CD4-positive, alpha-beta T cell treated with Interleukin-1 beta for 1 hour (primary cell): ENCODE measurements around the gene C6.
"Not testable (repeated sequence)": the region's sequence is repeated elsewhere in the genome, so short reads cannot be mapped to it uniquely, and the experiment has no call there.

ENCODE experiments used
- DNase-seq, 2 donors: peaks; one replicate each; pipeline ENCODE4 v3.0.0-alpha.2; 2020 to 2022

C6 gene

DNA sequence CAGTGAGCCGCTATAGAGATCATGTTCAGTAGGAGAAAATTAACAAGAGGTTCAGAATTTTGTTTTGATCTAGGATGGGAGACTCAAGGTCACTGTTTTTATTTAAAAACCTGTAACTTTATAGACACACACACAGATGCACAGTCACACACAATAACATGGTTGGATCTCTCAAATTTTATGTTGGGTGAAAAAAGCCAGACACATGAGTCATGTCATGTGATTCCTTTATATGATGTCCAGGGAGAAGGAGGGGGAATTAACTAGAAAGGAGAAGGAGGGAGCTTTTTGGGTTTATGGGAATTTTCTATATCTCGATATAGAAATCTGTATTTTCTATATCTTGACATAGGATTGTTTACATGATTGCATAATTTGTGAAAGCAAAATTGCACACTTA is 17.1 kb downstream of the C6 start:
- no peak for DNase-seq

DNA sequence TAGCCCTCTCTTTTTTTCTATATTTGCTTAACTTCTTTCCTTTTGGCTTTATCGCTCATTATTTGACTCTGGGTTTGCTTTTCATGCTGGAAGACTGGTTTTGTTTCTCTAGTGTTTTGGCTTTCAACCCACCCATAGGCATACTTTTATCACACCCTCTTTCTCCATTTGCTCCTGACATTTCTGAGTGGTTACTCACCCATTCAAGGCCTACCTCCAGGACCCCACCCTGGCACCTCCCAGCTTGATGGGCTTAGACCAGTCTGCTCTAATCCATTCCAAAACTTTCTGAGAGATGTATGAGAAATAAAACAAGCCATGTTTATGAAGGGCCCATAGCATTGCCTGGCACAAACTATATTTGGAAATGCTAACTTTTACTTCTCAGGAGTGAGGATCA is 18.1 kb downstream of the C6 start:
- DNase-seq = no peak

DNA sequence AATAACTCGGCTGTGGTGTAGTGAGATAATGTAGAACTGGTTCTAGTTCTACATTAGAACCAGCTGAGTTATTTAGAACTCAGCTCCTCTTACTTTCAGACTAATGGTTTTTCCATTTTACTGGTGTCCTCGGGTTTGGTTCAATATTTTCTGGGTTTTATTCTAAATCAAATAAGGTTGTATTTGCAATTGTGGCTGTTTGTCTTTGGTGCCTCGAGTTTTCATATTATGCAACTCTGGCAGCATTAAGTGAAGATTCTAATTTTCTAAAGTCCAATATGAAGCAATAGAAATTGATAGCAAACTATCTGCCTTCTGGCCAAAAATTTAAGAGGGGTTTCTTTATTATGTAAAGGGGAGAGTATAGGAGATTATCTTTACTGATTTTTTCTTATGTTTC is 19.0 kb downstream of the C6 start:
- DNase-seq = no peak

DNA sequence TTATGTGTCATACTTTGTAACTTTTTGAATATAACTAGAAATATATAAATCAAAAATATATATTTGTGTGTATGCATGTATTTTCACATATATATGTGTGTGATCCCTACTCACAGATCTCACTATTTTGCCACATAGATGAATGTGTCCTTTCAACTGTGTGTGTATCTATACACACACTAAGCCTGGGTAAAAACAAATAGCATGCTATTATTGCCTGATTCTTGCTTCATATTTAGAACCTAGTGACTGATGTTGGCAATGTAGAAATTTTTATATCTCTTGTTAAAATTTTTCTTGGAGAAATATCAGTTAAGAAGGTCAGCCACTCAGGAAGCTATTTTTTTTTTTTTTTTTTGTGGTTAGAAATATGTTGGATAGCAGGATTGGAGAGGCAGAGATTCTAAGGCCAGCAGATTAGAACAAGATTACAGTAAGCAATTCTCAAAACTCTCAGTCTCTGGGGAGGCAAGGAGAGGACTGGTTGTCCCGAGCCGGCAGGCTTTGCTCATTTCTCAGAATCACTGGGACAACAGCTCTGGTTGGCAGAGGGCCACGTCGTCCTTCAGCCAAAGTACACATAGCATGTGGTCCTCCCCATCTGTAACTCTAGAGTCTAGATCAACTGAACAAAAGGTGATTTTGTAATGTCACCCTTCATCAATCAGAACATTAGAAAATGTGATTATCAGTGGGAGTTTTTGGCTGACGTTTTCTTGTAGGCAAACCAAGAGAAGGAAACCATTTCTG is 19.7 kb downstream of the C6 start:
- no peak for DNase-seq

DNA sequence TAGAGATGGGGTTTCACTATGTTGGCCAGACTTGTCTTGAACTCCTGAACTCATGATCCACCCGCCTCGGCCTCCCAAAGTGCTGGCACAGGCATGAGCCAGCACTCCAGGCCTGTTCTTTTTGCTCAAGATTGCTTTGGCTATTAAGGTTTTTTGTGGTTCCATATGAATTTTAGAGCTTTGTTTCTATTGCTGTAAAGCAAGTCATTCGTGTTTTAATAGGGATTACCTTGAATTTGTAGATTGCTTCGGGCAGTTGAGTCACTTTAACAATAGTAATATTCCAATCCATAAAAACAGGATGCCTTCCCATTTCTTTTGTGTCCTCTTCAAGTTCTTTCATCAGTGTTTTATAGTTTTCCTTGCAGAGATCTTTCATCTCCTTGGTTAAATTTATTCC is 22.1 kb downstream of the C6 start:
- no peak for DNase-seq

DNA sequence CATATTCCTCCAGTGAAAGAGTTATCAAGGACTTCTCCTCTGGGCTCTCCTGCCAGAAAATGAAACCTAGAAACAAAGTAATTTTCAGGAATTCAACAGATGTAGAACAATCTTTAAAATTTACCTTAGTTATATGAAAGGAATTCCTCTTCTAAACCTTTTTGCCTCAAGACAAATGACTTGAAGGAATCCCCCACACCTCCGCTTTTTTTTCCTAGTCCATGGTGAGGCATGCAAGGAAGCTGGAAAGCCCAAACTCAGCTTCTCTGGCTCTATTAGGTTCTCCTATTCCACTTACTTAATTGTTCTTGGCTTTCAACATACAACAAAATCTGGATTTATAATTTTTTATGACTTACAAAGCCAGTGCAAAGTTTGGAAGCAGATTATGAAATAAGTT is 27.2 kb downstream of the C6 start:
- DNase-seq = no peak

DNA sequence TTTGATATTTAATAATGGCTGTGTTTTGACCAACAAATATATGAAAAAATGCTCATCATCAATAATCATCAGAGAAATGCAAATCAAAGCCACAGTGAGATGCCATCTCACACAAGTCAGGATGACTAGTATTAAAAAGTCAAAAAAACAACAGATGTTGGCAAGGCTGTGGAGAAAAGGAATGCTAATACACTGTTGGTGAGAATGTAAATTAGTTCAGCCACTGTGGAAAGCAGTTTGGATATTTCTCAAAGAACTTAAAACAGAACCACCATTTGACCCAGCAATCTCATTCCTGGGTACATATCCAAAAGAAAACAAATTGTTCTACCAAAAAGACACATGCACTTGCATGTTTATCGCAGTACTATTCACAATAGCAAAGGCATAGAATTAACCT is 30.0 kb downstream of the C6 start:
- DNase-seq = not testable (repeated sequence)

DNA sequence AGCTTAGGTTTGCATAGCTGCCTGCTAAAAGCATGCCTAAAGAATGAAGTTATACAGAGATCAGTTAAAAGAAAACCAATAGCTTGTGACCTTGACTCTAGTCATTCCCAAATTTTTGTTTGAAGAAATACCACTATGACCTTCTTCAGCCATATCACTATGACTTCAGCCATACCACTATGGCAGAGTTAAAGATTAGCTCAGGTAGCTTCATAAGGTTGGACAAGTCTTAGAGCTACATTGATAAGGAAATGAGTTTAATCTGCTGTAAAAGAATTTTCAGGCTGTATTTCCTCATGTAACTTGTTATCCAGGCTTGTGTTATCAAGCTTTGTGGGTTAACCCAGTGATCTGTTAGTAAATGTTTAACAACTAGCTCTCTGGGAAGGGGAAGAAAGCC is 30.7 kb downstream of the C6 start:
- no peak for DNase-seq

DNA sequence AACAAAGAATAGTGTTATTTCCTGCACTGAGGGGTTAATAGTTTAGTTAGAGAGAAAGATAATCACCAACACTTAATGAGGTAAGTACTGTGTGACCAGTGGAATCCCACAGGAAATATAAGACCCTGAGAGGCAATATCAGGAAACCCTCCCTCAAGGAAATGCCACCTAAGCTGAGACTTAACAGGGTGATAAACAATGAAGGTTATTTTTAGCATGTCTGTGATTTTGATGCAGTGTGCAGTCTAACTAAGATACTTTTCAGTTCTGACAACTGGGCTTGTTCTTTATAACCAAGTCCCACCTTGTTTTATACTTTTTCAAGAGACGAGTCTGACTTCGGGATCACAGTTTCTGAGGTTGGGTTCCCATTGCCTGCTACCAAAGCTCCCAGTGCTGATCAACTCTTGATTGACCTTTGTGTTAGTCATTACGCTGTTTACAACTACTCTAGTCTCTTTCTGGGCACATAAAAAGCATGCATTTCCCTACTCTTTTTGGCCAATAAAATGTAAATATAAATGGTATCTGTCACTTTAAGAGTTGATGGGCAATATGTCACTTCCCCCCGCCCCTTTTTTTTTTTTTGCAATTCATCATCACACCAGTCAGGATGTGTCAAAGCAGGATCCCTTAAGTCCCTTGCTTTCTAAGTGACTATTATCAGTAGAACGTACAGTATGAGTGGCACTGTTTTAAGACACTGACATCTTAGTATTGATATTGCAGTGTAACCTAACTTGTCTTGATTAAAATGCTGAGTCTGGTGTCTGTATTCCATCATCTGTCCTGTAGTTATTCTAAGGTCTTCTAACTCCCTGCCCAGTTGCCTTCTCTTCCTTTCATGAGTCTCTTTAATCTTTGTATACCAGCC is 31.4 kb downstream of the C6 start:
- no peak for DNase-seq

DNA sequence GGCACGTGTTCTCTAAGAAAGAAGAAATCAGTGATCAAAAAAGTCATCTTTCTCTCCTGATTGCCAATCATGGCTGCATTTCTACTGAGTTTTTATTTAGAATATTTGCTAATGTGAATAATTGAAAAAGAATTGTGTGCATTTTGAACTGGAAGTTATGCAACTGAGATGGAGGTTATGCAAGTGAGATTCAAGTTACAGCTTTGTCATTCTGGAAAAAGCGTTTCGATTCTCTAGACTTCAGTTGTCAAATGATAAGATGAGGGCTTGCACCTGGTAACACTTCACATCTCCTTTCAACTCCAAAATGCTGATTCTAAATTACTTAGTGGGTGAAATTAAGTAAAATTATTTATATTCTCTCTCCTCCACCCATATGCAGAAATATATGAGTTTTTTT is 36.4 kb downstream of the C6 start:
- no peak for DNase-seq

DNA sequence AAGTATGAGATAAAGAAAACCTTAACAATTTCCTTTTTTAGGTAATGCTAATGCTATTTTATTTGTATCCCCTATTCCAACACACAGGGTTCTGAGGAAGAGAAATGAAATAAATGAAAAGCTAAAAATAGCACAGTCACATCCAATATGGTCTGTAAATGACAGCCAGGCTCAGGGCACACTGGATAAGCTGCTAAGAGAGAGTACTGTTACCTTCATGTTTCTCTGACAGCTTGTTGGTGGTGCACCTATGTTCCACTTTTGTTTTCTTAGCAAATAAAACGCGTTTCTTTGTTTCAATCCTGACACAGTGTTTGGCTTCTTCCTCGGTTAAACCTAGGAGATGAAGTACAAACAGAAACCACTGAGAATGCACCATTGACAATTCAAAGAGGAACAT is 41.3 kb downstream of the C6 start:
- DNase-seq = no peak

DNA sequence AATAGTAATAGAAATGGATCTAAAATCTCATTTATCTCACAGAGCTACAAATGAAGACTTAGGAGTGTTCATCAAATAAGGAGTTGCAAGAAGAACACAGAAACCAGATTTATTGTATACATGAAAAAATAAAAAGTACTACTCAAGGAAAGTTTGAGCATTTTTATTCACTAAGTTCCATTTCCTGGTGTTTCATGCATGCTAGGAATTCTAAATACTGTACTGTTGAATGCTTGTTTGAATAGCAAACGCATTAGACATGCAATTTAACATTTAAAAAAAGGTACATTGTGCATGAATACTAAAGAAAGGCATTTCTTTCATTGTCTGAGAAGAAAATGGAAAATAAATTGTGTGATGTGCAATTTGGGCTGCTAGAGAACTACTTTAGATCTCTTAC is 52.1 kb downstream of the C6 start:
- no peak for DNase-seq

DNA sequence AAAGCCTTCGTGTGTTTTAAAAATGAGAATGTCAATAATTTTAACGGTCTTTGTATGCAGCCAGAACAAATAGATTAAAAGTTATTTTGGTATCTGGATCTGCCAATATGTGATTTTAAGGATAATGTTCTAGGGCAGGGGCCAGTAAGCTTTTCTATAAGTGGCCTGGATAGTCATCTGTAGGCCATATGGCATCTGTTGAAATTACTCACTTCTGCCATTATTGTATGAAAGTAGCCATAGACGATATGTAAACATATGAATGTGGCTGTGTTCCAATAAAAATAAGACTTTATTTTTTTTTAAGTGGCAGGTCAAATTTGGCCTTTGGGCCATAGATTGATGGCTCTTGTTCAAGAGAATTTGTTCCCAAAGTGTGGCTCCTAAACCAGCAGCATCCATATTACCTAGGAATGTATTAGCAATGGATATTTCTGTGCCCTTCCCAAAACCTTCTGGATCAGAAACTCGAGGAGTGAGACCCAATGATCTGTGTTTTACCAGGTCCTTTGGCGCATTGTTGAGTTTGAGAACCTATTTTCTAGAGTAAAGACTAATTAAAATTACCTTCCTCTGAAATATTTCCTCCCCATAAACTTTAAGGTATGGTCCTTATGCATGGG is 55.9 kb downstream of the C6 start:
- no peak for DNase-seq

DNA sequence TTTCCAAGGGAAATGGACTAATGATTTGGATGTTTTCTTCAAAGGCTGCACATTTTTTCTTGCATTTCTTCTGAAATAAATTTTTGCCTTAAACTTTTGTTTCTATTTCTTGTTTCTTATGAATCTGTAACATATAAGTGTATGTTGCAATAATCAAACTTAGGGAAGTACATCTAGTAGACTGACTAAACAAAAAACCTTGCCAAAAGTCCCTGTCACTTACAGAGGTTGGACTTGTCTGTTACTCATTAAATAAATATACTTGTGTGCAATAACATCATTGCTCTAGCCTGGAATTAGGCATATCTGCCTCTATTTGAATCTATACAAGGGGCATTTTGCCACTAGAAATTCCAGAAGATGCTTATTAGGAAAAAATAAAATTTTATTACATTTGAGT is 56.6 kb downstream of the C6 start:
- no peak for DNase-seq

DNA sequence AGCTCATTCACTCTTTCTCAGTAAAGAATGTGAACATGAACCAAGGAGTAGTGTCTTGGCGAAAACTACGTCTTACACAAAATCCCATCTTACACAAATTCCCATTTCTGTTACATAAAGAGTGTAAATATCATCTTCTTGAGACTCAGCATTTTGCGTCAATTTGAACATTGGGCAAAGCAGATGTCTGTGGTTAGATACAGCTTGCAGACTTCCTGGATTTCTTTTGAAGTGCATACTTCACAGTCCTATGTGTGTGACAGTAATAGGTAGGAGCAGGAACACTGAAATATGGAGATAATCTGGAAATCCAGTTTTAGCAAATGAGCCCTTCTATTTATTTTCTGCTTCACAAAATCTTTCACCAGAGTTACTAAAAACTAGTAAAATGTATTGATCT is 58.8 kb downstream of the C6 start:
- DNase-seq = no peak

DNA sequence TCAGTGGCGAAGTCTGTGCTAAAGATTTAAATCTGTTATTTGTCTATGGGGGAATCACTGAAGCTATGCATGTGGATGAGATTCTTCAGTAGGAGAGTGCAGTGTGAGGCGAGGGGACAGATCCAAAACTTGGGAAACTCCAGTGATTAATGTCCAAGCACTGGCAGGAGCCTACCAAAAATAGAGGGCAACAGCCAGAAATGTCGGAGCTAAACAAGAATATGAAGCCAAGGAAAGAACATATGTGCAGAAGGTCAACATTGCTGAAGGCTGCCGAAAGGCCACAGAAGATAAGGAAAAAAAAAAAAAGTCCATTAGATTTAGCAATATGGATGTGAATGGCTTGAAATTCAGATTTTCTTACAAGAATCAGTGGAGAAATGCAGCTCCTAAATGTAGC is 61.8 kb downstream of the C6 start:
- no peak for DNase-seq

DNA sequence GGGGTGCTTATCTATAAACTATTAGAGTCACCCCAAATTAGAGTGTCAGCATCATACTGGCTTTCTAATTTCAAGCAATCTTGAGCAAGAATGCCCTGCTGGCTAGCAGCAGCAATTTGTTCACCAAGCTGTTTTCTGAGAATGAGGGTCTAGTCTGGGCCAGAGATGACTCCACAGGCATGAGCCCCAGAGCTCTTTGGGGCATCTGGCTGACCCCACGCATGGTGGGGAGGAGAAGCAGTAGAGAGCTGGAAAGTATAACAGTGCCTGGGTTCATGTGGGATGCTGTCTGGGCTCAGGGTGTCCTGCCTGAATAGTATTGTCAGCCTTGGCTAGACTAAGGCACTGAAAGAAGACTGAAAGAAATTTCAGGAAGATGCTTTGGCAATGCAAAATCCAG is 64.9 kb downstream of the C6 start:
- no peak for DNase-seq

DNA sequence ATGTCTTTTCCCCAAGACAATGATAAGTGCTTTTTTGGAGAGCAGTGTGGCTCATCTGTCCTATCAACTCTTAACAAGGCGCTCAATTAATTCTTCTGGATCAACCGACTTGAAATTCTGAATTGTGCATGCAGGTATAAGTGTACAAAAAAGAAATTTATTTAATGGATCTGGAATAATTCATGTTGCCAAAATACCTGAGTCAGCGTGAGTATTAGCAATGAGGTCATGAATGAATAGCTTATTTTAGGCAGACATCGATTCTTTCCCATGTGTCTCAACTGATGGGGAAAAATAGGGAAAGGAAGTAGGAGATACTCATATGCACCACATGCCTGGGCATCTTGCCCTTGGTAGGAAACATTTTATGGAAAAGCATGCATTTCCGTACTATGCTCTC is 68.0 kb downstream of the C6 start:
- DNase-seq = no peak

DNA sequence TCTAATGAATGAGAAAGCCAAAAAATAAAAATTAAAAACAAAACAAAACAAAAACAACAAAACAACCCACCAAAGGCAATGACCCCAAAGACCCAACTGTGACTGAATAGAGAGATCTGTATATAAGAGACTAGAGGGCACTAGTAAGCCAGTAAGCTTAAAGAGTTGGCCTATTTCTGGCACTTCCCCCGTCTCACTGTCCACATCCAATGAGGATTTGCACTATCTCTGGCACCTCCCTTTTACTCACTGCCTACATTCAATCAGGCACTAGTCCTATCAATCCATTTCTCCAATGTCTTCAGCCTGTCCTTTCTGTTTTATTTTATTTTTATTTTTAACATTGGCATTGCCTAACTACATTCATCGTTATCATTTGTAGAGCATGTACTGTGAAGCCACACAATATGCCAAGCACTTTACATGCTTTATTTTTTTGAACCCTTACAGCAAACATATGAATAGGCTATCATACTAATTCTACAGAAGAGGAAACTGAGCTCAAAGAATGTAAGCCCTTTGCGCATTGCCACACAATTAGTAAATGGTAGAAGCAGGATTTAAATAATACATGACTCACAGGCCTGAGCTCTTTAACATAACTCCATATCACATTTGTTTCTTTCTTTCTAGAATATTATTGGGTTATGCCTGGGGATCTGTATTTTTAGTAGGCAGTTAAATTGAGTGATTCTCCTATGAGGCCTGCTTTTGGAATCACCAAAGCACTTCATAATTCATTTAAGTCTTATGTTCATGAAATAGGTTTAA is 70.0 kb downstream of the C6 start:
- DNase-seq = no peak

DNA sequence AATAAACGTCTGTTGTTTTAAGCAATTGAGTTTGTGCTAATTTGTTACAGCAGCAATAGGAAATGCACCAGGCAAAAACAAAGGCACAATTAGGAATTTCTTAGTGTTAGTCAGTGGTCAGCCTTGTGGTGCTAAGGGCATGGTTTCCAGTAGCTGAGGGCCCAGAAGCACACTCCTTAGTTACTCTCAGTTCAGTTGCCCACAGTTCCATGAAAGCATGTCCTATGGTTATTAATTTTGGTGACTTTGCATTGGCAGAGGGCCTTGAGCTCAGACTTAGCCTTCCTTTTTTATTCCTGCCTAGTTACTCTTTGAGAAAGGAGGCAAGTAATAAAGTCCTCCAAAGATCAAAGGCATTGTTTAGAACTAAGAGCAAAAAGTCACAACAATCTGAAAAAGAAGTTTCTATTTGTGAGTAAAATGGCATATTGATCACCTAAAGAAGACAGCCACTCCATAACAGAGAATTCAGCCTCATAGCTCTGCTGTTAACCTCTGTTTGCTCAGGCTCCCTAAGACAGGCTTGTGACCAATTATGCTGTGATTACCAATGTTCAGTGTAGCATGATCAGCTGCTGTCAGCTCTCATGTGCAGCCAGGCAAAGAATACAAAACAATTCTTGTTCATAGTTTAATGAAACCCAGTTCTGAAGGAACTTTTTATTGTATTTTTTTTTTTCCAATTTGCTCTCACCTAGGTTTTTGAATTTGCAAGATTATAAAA is 85.2 kb downstream of the C6 start:
- no peak for DNase-seq

DNA sequence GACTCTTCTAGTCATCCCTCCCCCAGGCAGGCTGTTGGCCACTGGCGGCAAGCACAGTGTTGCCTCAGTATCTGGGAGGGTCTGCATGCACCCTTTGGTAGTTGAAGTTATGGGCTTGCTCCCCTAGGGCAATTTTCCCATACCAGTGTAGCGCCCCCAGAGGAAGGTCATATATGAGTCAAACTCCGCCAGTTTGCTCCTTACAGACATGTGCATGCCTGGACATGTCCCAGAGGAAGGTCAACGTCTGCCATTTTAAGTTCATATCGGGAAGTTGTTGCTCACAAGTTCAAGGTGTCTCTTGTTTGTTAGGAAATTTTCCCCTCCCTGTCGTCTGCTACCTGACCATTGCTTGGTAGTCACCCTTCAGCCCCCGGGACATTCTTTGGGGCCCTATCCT is 90.9 kb downstream of the C6 start:
- no peak for DNase-seq

DNA sequence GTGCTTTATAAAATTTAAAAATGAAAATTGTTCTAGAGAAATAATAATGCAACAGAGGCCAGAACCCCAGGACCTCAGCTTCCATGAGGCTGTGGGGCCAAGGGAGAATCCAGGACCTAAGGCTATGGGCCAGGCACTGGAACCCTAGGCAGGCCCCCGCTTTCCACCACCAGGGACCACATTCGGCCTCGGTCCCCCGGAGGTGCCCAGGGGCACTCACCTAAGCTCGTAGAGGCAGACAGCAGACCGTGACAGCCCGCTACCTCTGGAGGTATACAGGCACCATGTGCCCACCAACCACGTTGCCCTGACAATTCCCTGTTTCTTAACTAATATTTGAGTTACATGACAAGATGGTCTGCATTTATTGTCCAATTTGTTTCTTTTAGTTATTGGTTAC is 92.7 kb downstream of the C6 start:
- no peak for DNase-seq

DNA sequence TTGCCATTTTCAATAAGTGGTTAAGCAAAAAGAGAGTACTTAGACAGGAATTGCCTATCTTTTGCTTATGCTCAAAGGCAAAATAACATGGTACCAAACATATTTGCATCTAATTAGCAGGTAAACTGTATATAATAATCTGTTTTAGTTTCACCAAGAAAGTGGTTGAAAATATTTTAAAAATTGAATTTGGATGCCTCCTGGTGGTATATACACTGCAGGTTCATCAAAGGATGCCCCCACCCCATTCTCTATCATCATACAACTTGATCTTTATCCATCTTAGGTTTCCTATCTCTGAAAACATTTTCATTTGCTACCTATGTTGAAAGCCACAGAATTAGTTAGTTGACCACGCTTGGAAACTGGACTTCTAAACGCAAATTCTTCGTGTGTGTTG is 95.2 kb downstream of the C6 start:
- DNase-seq = no peak
